Measurements from ENCODE around the gene C1orf159. TPM values are rescaled to one million over a fixed set of nuclear protein-coding genes. Genes with fewer than 3 reads are reported as not detected.

C1orf159 gene
- total and polyA plus RNA-seq, 9 of the 15 experiments (the other 6 are each of a cell fraction or from before 2014, with no cell fraction given): 0.28 to 54.9 (median 10.6) TPM

- TF ChIP-seq ZNF592 (IDR thresholded peaks at IDR 0.05) (peak; percentile 45; the same call in 1 of the 2 replicates), SMAD4 (CRISPR knock-in tag; conservative IDR thresholded peaks at IDR 0.05) (0 out of 2 replicates have a peak, but pooled peaks have one; percentile 52), MAX (CRISPR knock-in tag; IDR thresholded peaks at IDR 0.05) (peak; percentile 66), RB1 (IDR thresholded peaks at IDR 0.05; ENCODE audit: low read depth) (peak; percentile 5; the same call in 1 of the 2 replicates), RBFOX2 (IDR thresholded peaks at IDR 0.05; ENCODE audit: low read depth, low read length) (0 out of 2 replicates have a peak, but pooled peaks have one; percentile 46), PCBP1 (IDR thresholded peaks at IDR 0.05; ENCODE audit: low read depth, low read length, poor library complexity, severe bottlenecking) (no peak), HDAC1 (IDR thresholded peaks at IDR 0.05) (0 out of 4 replicates have a peak, but pooled peaks of 1 of the 2 experiments have one; percentile 12), EP300 (IDR thresholded peaks at IDR 0.05; ENCODE audit: low read length) (no peak)
- TF ChIP-seq, protein P1, sequence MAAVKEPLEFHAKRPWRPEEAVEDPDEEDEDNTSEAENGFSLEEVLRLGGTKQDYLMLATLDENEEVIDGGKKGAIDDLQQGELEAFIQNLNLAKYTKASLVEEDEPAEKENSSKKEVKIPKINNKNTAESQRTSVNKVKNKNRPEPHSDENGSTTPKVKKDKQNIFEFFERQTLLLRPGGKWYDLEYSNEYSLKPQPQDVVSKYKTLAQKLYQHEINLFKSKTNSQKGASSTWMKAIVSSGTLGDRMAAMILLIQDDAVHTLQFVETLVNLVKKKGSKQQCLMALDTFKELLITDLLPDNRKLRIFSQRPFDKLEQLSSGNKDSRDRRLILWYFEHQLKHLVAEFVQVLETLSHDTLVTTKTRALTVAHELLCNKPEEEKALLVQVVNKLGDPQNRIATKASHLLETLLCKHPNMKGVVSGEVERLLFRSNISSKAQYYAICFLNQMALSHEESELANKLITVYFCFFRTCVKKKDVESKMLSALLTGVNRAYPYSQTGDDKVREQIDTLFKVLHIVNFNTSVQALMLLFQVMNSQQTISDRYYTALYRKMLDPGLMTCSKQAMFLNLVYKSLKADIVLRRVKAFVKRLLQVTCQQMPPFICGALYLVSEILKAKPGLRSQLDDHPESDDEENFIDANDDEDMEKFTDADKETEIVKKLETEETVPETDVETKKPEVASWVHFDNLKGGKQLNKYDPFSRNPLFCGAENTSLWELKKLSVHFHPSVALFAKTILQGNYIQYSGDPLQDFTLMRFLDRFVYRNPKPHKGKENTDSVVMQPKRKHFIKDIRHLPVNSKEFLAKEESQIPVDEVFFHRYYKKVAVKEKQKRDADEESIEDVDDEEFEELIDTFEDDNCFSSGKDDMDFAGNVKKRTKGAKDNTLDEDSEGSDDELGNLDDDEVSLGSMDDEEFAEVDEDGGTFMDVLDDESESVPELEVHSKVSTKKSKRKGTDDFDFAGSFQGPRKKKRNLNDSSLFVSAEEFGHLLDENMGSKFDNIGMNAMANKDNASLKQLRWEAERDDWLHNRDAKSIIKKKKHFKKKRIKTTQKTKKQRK (IDR thresholded peaks at IDR 0.05; ENCODE audit: borderline replicate concordance, low read depth, low read length): no peak
- TF ChIP-seq, protein P2, sequence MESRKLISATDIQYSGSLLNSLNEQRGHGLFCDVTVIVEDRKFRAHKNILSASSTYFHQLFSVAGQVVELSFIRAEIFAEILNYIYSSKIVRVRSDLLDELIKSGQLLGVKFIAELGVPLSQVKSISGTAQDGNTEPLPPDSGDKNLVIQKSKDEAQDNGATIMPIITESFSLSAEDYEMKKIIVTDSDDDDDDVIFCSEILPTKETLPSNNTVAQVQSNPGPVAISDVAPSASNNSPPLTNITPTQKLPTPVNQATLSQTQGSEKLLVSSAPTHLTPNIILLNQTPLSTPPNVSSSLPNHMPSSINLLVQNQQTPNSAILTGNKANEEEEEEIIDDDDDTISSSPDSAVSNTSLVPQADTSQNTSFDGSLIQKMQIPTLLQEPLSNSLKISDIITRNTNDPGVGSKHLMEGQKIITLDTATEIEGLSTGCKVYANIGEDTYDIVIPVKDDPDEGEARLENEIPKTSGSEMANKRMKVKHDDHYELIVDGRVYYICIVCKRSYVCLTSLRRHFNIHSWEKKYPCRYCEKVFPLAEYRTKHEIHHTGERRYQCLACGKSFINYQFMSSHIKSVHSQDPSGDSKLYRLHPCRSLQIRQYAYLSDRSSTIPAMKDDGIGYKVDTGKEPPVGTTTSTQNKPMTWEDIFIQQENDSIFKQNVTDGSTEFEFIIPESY (CRISPR knock-in tag; IDR thresholded peaks at IDR 0.05): peak; percentile 45; the same call in 1 of the 2 replicates
- TF ChIP-seq, protein P3, sequence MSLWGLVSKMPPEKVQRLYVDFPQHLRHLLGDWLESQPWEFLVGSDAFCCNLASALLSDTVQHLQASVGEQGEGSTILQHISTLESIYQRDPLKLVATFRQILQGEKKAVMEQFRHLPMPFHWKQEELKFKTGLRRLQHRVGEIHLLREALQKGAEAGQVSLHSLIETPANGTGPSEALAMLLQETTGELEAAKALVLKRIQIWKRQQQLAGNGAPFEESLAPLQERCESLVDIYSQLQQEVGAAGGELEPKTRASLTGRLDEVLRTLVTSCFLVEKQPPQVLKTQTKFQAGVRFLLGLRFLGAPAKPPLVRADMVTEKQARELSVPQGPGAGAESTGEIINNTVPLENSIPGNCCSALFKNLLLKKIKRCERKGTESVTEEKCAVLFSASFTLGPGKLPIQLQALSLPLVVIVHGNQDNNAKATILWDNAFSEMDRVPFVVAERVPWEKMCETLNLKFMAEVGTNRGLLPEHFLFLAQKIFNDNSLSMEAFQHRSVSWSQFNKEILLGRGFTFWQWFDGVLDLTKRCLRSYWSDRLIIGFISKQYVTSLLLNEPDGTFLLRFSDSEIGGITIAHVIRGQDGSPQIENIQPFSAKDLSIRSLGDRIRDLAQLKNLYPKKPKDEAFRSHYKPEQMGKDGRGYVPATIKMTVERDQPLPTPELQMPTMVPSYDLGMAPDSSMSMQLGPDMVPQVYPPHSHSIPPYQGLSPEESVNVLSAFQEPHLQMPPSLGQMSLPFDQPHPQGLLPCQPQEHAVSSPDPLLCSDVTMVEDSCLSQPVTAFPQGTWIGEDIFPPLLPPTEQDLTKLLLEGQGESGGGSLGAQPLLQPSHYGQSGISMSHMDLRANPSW (CRISPR knock-in tag; IDR thresholded peaks at IDR 0.05): no peak
- TF ChIP-seq, protein P4, sequence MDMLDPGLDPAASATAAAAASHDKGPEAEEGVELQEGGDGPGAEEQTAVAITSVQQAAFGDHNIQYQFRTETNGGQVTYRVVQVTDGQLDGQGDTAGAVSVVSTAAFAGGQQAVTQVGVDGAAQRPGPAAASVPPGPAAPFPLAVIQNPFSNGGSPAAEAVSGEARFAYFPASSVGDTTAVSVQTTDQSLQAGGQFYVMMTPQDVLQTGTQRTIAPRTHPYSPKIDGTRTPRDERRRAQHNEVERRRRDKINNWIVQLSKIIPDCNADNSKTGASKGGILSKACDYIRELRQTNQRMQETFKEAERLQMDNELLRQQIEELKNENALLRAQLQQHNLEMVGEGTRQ (CRISPR knock-in tag; IDR thresholded peaks at IDR 0.05): peak; percentile 56
Observed at GRCh38 chr1:1079408-1080121, 36.3 kb downstream of the C1orf159 start (continued).
